HCT116 (cell line): Measurements from ENCODE around the gene IQCN.

Experiments used
- CBX3 ChIP-seq: IDR thresholded peaks from 2 replicates; pipeline ENCODE4 v1.6.1; 2012; ENCODE audit warnings: low read depth
- CEBPB ChIP-seq: IDR thresholded peaks from 2 replicates; pipeline ENCODE4 v1.6.1; 2012; ENCODE audit warnings: low read depth
- EZH2 ChIP-seq: fragments of 200-600 bp; sonication (generic); IDR thresholded peaks from 2 replicates; pipeline ENCODE4 v1.6.1; 2017; ENCODE audit warnings: antibody characterized with exemption, mixed run types
- EZH2phosphoT487 ChIP-seq: fragments of 200-600 bp; IDR thresholded peaks from 2 replicates; pipeline ENCODE4 v1.6.1; 2018; ENCODE audit warnings: antibody characterized with exemption, borderline replicate concordance
- POLR2A ChIP-seq: IDR thresholded peaks from 2 replicates; pipeline ENCODE4 v1.7.0; 2011; ENCODE audit warnings: borderline replicate concordance; ENCODE audit not compliant: insufficient read depth, insufficient read length; ENCODE audit errors: extremely low read depth
- POLR2AphosphoS5 ChIP-seq: IDR thresholded peaks from 2 replicates; pipeline ENCODE4 v1.6.1; 2011; ENCODE audit warnings: mild to moderate bottlenecking, low read depth, low read length, moderate library complexity
- SIN3A ChIP-seq: IDR thresholded peaks from 2 replicates; pipeline ENCODE4 v1.6.1; 2012; ENCODE audit warnings: low read depth
- SP1 ChIP-seq: IDR thresholded peaks from 2 replicates; pipeline ENCODE4 v1.6.1; 2012; ENCODE audit warnings: low read depth
- TCF7L2 ChIP-seq: IDR thresholded peaks from 2 replicates; pipeline ENCODE4 v1.7.0; 2011; ENCODE audit warnings: borderline replicate concordance, inconsistent platforms; ENCODE audit not compliant: insufficient read depth, insufficient read length; ENCODE audit errors: extremely low read depth
- TF ChIP-seq, protein P1 (sequence below), 3 experiments: fragments of 200-600 bp in 1 of 3; sonication (generic) in 1 of 3; IDR thresholded peaks in 2 of 3; conservative IDR thresholded peaks in 1 of 3; 2 replicates each; pipeline ENCODE4 v1.5.1; 2012 to 2017; ENCODE audit warnings: low read depth in 2 of 3, low read length in 2 of 3, antibody characterized with exemption in 1 of 3, borderline replicate concordance in 1 of 3, control low read depth in 1 of 3, mild to moderate bottlenecking in 1 of 3, mixed read lengths in 1 of 3, mixed run types in 1 of 3, moderate library complexity in 1 of 3; ENCODE audit not compliant: insufficient read depth in 1 of 3
- TF ChIP-seq, protein P2 (sequence below): IDR thresholded peaks from 2 replicates; pipeline ENCODE4 v1.6.1; 2011; ENCODE audit warnings: mild to moderate bottlenecking, low read length, moderate library complexity; ENCODE audit not compliant: insufficient replicate concordance; ENCODE audit errors: extremely low read depth

DNA sequence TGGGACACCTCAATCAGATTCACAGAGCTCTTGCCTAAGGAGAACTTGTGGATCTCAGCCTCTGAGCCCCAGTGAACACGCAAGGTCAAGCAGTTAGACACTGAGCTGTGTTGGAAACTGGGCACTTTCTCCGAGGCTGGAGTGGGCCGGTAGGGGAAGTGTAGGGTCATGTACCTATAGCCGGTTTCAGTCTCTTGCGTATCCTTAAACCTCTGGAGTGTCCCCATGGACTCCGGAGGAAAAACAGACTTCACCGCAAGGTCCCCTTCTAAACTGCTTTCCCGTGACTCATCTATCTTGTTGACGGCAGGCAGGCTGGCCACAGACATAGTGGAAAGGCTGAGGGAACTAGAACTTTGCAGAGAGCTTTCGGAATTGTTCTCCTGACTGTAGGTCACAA is 11.3 kb downstream of the IQCN start:
- no peak for TF ChIP-seq SP1
- TF ChIP-seq, protein P1, sequence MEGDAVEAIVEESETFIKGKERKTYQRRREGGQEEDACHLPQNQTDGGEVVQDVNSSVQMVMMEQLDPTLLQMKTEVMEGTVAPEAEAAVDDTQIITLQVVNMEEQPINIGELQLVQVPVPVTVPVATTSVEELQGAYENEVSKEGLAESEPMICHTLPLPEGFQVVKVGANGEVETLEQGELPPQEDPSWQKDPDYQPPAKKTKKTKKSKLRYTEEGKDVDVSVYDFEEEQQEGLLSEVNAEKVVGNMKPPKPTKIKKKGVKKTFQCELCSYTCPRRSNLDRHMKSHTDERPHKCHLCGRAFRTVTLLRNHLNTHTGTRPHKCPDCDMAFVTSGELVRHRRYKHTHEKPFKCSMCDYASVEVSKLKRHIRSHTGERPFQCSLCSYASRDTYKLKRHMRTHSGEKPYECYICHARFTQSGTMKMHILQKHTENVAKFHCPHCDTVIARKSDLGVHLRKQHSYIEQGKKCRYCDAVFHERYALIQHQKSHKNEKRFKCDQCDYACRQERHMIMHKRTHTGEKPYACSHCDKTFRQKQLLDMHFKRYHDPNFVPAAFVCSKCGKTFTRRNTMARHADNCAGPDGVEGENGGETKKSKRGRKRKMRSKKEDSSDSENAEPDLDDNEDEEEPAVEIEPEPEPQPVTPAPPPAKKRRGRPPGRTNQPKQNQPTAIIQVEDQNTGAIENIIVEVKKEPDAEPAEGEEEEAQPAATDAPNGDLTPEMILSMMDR (IDR thresholded peaks at IDR 0.05 in 2 of 3, conservative IDR thresholded peaks at IDR 0.05 in 1 of 3; ENCODE audit: borderline replicate concordance in 1 of 3, insufficient read depth in 1 of 3, low read depth in 2 of 3, low read length in 2 of 3) = no peak
- TF ChIP-seq POLR2A = no peak
- TF ChIP-seq EZH2phosphoT487 = no peak
- TF ChIP-seq SIN3A = no peak
- no peak for TF ChIP-seq EZH2
- TF ChIP-seq POLR2AphosphoS5 = no peak
- no peak for TF ChIP-seq CBX3
- TF ChIP-seq, protein P2, sequence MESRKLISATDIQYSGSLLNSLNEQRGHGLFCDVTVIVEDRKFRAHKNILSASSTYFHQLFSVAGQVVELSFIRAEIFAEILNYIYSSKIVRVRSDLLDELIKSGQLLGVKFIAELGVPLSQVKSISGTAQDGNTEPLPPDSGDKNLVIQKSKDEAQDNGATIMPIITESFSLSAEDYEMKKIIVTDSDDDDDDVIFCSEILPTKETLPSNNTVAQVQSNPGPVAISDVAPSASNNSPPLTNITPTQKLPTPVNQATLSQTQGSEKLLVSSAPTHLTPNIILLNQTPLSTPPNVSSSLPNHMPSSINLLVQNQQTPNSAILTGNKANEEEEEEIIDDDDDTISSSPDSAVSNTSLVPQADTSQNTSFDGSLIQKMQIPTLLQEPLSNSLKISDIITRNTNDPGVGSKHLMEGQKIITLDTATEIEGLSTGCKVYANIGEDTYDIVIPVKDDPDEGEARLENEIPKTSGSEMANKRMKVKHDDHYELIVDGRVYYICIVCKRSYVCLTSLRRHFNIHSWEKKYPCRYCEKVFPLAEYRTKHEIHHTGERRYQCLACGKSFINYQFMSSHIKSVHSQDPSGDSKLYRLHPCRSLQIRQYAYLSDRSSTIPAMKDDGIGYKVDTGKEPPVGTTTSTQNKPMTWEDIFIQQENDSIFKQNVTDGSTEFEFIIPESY = no peak
- TF ChIP-seq CEBPB = no peak
- no peak for TF ChIP-seq TCF7L2
